HUDEP-2 (cell line): ENCODE measurements around the gene NTSR1.

ENCODE experiments used
- DNase-seq, 76 experiments: peaks; one replicate each; lab custom pipeline; 2025; ENCODE audit not compliant: unreplicated experiment in 76 of 76; lab: John Stamatoyannopoulos, UW

The NTSR1 gene

GRCh38 chr20:62737271-62737811 is 28.7 kb downstream of the NTSR1 start:
- DNase-seq = no peak

DNA sequence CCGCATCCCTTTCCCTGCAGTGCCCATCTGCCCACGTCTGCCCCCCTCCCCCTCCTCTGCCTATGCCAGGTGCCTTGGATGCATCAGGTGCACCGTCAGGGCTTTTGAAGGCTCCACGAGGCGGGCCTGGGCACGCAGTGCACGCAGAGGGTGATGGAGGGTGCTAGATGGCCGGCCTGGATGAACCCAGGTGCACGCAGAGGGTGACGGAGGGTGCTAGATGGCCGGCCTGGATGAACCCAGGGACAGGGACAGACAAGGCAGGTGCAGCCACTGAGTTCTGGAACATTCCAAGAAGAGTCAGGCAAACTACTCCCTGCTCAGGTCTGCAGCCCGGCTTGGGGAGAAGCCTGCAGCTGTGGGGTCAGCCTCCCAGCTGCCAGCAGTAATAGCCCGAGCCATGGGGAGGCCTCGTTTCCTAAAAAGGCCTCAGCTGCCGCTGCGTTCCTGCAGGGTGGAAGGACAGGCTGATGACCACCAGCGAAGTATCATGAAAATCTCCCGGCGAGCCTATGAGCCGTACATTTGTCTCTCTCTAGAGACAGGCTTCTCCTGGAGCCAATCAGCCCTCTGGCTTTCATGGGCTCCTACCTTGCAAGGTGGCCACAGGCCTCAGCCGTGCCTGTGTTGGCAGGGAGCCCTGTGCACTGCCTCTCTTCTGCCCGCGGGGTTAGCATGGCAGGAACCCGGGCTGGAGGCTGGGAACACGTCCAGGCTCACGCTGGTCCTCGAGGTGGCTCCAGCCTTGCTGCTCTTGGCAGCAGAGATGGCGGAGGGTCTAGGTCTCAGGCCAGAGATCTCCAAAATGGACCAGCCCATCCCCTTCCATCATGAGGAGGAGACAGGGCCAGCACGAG is 29.6 kb downstream of the NTSR1 start:
- no peak for DNase-seq

DNA sequence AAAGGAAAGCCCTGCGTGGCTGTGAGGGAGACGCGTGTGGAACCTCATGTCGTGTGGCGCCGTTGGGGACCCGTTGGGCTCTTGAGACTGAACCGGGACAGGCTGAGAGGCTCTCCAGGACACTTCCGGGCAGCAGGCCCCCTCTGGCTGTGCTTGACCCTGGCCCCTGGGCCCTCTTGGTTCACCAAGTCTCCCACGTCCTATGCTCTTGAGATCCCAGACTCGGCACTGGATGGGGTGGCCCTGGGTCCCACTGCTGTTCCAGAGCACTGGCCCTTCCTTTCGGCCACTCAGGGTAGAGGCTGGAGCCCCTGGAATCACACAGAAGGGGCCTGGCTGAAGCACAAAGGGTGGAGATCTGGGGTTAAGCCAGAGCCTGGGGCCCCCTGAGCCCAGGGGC is 30.4 kb downstream of the NTSR1 start:
- DNase-seq = no peak

GRCh38 chr20:62739581-62740285 is 31.1 kb downstream of the NTSR1 start:
- DNase-seq = no peak

DNA sequence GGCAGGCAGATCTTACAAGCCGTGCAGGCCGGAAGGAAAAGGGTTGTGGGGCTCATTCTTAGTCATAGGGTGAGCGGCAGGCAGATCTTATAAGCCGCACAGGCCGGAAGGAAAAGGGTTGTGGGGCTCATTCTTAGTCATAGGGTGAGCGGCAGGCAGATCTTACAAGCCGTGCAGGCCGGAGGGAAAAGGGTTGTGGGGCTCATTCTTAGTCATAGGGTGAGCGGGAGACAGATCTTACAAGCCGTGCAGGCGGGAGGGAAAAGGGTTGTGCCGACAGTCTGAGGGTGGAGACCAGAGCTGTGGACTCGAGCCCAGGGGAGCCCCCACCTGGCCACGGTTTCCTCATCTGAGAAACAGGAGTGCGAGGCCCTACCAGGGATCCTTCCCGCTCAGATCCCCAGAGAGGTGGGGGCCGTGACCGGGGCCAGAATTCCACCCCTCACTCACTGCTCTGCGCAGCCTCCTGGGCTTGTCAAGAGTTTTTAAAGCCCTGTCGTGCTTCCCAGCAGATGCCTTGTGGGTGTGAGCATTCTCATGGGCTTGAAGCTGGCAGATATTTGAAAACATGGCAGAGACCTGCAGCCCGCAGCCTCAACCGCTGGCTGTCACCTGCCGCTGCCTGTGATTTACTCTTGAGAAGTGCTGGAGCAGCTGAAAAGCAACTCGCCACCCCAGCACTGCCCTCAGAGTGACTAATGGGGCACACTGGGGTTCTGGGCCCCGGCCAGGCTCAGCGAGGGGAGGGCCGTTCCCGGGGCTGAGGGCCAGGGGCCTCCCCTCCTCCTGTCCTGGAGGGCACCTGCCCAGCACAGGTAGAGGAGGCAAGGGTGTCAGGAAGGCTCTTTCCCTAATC is 31.9 kb downstream of the NTSR1 start:
- DNase-seq = peak in 21 of 76 experiments; percentile 4 to 34 (median 21)

GRCh38 chr20:62741191-62741691 is 32.6 kb downstream of the NTSR1 start:
- DNase-seq = no peak

- no peak for DNase-seq
These were observed 33.3 kb downstream of the NTSR1 start for GRCh38 chr20:62741701-62742491.

GRCh38 chr20:62742550-62742949 is 33.9 kb downstream of the NTSR1 start:
- no peak for DNase-seq

DNA sequence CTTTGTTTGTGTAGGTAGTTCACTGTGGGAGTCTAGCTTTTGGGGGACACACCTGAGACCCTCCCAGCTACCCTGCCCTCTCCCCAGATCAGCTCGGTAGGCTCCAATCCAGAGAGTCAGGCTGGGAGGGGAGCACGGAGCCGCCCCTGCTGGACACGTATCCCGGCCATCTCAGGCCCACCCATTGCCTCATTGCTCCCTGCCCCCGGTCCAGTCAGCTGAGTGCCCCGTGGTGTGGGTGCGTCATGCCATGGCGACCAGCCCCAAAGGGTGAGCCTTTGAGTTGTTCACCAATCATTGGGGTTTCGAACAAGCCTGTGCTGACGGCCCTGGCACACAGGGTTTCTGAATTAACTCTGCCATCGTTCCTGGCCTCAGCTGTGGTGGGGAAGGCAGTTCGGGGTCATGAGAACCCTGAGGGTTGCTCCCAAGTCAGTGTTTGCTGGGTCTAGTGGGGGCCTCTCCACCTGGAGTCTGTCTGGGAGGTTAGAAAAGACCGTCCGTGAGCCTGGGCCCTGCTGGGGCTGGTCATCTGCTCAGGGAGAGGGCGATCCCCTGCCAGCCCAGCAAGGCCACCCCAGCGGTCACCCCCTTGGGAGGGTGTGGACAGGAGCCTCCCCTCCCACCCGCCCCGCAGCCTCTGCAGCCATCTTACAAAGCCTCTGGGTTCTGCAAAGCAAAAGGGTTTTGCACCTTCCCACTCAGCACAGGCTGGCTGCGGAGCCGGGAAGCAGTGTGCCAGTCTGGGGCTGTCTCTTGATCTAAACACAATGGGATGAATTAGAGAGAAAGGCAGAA is 34.5 kb downstream of the NTSR1 start:
- DNase-seq = no peak

- DNase-seq = no peak
These were observed 35.2 kb downstream of the NTSR1 start for GRCh38 chr20:62743777-62744317.

GRCh38 chr20:62744741-62745191 is 36.1 kb downstream of the NTSR1 start:
- no peak for DNase-seq

DNA sequence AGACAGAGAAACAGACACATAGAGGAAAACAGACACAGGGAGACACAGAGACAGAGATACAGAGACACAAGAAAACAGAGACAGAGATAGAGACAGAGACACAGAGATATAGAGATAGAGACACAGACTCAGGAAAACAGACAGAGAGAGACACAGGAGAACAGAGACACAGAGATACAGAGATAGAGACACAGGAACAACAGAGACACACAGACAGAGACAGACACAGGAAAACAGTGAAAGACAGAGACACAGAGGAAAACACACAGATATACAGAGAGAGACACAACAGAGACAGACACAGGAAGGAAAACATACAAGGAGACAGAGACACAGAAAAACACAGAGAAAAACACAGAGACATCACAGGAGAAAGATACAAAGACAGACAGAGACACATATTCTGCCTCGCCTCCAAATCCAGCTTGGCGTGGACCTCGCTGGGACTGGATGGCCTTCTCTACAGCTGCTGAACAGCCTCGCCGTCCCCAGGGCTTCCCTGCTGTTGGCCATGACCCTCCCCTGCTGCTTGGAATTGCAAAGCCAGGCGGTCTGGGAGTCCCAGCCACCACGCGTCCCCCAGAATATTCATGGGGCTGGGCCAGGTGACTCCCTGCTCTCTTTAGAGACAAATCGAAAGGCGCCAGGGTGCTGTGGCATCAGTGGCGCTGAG is 36.8 kb downstream of the NTSR1 start:
- no peak for DNase-seq

DNA sequence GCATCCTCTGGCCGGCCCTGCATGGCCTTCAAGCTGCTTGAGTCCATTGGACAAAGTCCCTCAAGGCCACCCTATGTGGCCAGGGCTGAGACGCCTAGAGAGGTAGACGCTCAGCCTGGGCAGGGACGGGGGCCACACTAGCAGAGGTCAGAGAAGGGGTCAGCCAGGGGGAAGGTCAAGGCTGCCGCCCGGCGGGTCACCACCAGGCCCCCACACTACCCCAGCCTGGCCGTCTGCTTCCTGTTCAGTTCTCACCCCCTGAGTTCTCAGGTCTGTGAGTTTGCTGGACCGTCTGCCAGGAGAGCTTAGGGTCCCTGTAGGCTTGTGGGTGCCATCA is 37.3 kb downstream of the NTSR1 start:
- DNase-seq = no peak

DNA sequence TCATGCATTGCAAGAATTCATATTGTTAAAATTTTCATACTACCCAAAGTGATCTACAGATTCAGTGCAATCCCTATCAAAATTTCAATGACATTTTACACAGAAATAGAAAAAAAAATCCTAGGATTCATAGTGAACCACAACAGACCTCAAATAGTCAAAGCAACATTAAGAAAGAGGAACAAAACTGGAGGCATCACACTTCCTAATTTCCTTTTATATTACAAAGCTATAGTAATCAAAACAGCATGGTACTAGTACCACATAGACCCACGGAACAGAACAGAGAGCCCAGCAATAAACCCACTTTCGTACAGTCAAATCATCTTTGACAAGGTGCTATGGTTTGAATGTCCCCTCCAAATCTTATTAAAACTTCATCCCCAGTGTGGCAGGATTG is 39.7 kb downstream of the NTSR1 start:
- DNase-seq = no peak

- no peak for DNase-seq
These were observed 41.3 kb downstream of the NTSR1 start for GRCh38 chr20:62749851-62750445.

DNA sequence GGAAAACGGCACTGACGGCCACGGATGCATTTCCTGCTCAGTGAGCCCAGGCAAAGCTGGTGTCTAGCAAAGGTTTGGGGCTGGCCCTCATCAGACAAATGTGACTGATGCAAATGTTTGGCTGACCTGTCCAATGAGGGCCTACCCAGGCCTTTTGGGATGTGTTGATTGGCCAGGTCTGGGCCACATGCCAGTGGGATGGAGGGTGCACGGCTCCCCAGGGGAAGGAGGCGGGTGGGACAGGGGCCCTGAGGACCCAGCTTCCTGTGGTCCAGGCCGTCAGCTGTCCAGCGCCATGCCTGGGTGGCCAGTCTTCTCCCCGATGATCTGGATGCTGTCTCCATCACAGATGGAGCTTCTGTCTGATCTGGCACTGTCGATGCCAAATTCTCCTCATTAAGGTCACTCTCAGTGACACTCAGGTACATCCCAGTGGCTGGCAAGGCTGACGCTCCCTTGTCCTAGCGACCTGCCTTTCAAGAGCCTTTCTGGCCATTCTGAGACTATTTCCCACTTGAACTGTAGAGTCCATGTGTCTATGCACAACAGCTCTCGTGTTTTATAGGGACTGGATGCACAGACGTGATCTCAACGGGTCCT is 43.0 kb downstream of the NTSR1 start:
- DNase-seq = no peak

DNA sequence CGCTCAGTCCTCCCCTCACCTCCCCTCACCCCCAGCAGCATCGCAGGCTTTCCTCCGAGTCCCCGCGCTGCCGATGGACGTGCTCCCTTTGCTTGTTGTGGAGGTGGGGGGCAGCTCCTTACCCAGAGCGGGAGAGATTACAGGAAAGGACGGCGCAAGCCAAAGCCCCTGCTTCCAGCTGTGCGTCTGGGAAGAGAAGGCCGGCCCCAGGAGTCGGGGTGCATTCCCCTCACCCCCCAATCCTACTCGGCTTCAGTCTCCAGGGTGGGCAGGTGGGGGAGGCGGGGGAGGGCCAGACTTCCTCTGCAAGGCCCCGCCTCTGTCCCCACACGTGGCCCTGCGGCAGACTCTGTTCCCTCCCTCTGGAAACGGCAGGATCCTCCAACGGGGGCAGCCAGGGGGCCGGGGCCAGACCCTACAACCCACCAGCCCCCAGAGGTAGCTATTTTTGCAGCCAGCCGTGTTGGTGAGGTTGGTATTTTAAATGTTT is 43.6 kb downstream of the NTSR1 start:
- no peak for DNase-seq
